Pancreas (tissue), 10 donors: Measurements from ENCODE around the gene PIBF1. TPM values are rescaled to one million over a fixed set of nuclear protein-coding genes. Genes with fewer than 3 reads are reported as not detected.
"Not testable (repeated sequence)": the region's sequence is repeated elsewhere in the genome, so short reads cannot be mapped to it uniquely, and the experiment has no call there.

Experiments used
- ATAC-seq, 4 donors: fragments of 200-7000 bp; cut with Tn5 transposase; one replicate each; pipeline versions ENCODE4 v1.8.0 to v1.9.1; 2020; ENCODE audit warnings: mild to moderate bottlenecking in 4 of 4, moderate library complexity in 4 of 4
- DNase-seq, 6 donors: peaks; one replicate each; pipeline ENCODE4 v3.0.0-alpha.2; 2020
- FAIRE-seq: peaks from 2 replicates; lab custom pipeline; 2012; peaks lifted over from hg19 to GRCh38; lab: Jason Lieb, UNC
- H3K27ac ChIP-seq, 4 donors: fragments of 200-600 bp; sonication (generic); 1 replicate in 3 of 4; 2 replicates in 1 of 4; pipeline versions ENCODE4 v1.5.0 to v1.8.0; 2020
- H3K27me3 ChIP-seq, 4 donors: fragments of 200-600 bp; one replicate each; pipeline ENCODE4 v1.8.0; 2021
- H3K36me3 ChIP-seq, 3 donors: fragments of 200-600 bp; sonication (generic) in 1 of 3; one replicate each; pipeline versions ENCODE4 v1.5.0 to v1.8.0; 2020 to 2021
- H3K4me1 ChIP-seq, 3 donors: fragments of 200-600 bp; one replicate each; pipeline ENCODE4 v1.8.0; 2021
- H3K4me3 ChIP-seq, 4 donors: fragments of 200-600 bp; sonication (generic) in 2 of 4; one replicate each; pipeline versions ENCODE4 v1.5.0 to v1.8.0; 2020 to 2021
- H3K9me3 ChIP-seq, 4 donors: fragments of 200-600 bp; one replicate each; pipeline ENCODE4 v1.8.0; 2021
- WGBS, 2 donors: extraction: QIAGEN DNeasy Blood & Tissue Kit; methylation state at CpG; one replicate each; pipeline ENCODE4 v1.1.7; 2013; 5-methylcytosine and 5-hydroxymethylcytosine counted together
- intact Hi-C, 3 donors: fragments of 100-400 bp; cut with DNase I; formaldehyde crosslinking; loops; one replicate each; pipeline versions ENCODE4 v1.11.1 to v1.14.2; 2022
- polyA plus RNA-seq, 2 donors: library from polyadenylated mRNA; stranded (reverse); fragments of 200-250 nt; gene quantifications; one replicate each; pipeline ENCODE4 v1.2.3, GENCODE V29; 2013
- total RNA-seq, 6 donors: library from RNA; stranded (reverse); fragmentation: NEBNext Ultra II Directional in 4 of 6; extraction: Animal tissue kit (Norgen Biotek cat#: 25700) in 4 of 6; gene quantifications; one replicate each; pipeline versions ENCODE4 v1.2.1 to v1.2.4, GENCODE V29; 2021 to 2023
- TF ChIP-seq, protein P1 (sequence below), 4 donors: fragments of 200-600 bp; sonication (generic) in 3 of 4; IDR thresholded peaks; one replicate each; pipeline versions ENCODE4 v1.5.0 to v1.8.0; 2021; ENCODE audit warnings: antibody characterized with exemption in 4 of 4
- donor health status: healthy with polysubstance abuse.
- donor health status: DM: no; HTN: no; CAD: no; lungs with moderate emphysema.
- donor health status: DM: no; HTN: no; CAD: no.
- donor health status: control.
- donor health status: control.
- donor health status: Bipolar disorder and iron deficiency.
- donor health status: DM: yes; HTN: yes; CAD: no.
- donor health status: DM: no; HTN: no; CAD: no.
- donor health status: DM: no; HTN: no; CAD: no.
- donor health status: DM: yes; HTN: yes; CAD: no.

The PIBF1 gene
- total and polyA plus RNA-seq, 8 donors: 6.1 to 13.5 (median 8.9) TPM

- Histone ChIP-seq H3K27ac (no peak overlapping the region), H3K4me3 (no peak overlapping the region), H3K4me1 (no peaks in the 10 kb centered on the region), H3K27me3 (no peaks in the 10 kb centered on the region), H3K9me3 (no peaks in the 10 kb centered on the region), H3K36me3 (peaks cover 0 to 24% (median 0%) of the 10 kb centered on the region in 3 donors)
- ATAC-seq (no peak), DNase-seq (no peak), FAIRE-seq (no peak)
- 56 to 62% methylated on average over 3 of the region's 3 CpGs for WGBS, 2 donors
- TF ChIP-seq, protein P1, sequence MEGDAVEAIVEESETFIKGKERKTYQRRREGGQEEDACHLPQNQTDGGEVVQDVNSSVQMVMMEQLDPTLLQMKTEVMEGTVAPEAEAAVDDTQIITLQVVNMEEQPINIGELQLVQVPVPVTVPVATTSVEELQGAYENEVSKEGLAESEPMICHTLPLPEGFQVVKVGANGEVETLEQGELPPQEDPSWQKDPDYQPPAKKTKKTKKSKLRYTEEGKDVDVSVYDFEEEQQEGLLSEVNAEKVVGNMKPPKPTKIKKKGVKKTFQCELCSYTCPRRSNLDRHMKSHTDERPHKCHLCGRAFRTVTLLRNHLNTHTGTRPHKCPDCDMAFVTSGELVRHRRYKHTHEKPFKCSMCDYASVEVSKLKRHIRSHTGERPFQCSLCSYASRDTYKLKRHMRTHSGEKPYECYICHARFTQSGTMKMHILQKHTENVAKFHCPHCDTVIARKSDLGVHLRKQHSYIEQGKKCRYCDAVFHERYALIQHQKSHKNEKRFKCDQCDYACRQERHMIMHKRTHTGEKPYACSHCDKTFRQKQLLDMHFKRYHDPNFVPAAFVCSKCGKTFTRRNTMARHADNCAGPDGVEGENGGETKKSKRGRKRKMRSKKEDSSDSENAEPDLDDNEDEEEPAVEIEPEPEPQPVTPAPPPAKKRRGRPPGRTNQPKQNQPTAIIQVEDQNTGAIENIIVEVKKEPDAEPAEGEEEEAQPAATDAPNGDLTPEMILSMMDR (IDR thresholded peaks at IDR 0.05): no peak
- intact Hi-C loops: no loop called here
Measured at GRCh38 chr13:72798817-72799216, 16.9 kb downstream of the PIBF1 start.

GRCh38 chr13:72804301-72804700 is 22.4 kb downstream of the PIBF1 start:
- intact Hi-C loops: no loop called here
- no peaks in the 10 kb centered on the region for H3K9me3 ChIP-seq
- TF ChIP-seq, protein P1 (IDR thresholded peaks at IDR 0.05): no peak
- ATAC-seq (no peak), FAIRE-seq (no peak), DNase-seq (no peak)
- 96 to 100% methylated on average over 1 of the region's 1 CpG for WGBS, 2 donors
- H3K4me1 ChIP-seq: no peaks in the 10 kb centered on the region
- H3K4me3 ChIP-seq: no peak overlapping the region
- no peaks in the 10 kb centered on the region for H3K27me3 ChIP-seq
- peaks cover 0 to 7% (median 0%) of the 10 kb centered on the region in 3 donors for H3K36me3 ChIP-seq
- H3K27ac ChIP-seq: no peak overlapping the region

GRCh38 chr13:72805676-72806346 is 23.9 kb downstream of the PIBF1 start:
- TF ChIP-seq, protein P1 (IDR thresholded peaks at IDR 0.05): no peak
- WGBS, 2 donors: 97 to 100% methylated on average over 1 of the region's 1 CpG
- FAIRE-seq (no peak), ATAC-seq (no peak), DNase-seq (no peak)
- Histone ChIP-seq H3K4me3 (no peak overlapping the region), H3K27me3 (no peaks in the 10 kb centered on the region), H3K36me3 (no peaks in the 10 kb centered on the region), H3K9me3 (no peaks in the 10 kb centered on the region), H3K4me1 (peaks cover 0 to 4% (median 0%) of the 10 kb centered on the region in 3 donors), H3K27ac (no peak overlapping the region)
- intact Hi-C loops: no loop called here

- H3K4me1 ChIP-seq, H3K4me3 ChIP-seq, H3K27me3 ChIP-seq, H3K36me3 ChIP-seq, FAIRE-seq, DNase-seq, H3K27ac ChIP-seq, intact Hi-C loops, ATAC-seq, H3K9me3 ChIP-seq: not testable (repeated sequence)
- 100% methylated on average over 1 of the region's 1 CpG for WGBS, 2 donors
Measured at GRCh38 chr13:72806514-72806913, 24.6 kb downstream of the PIBF1 start.

GRCh38 chr13:72808917-72809500 is 27.1 kb downstream of the PIBF1 start:
- FAIRE-seq (peak; percentile 95), DNase-seq (no peak), ATAC-seq (peak in 3 of 4 donors; percentile 31 to 57 (median 45))
- H3K4me1 ChIP-seq: peaks cover 0 to 4% (median 0%) of the 10 kb centered on the region in 3 donors
- 8 to 9% methylated on average over 1 of the region's 1 CpG for WGBS, 2 donors
- H3K27me3 ChIP-seq: no peaks in the 10 kb centered on the region
- no peaks in the 10 kb centered on the region for H3K9me3 ChIP-seq
- H3K27ac ChIP-seq: no peak overlapping the region
- TF ChIP-seq, protein P1 (IDR thresholded peaks at IDR 0.05): peak; percentile 29 to 69 (median 42)
- H3K36me3 ChIP-seq: peaks cover 0 to 5% (median 0%) of the 10 kb centered on the region in 3 donors
- H3K4me3 ChIP-seq: no peak overlapping the region
- intact Hi-C loops: no loop called here
